Prostate gland (tissue), 2 donors: ENCODE measurements around the gene OR52K1.

Experiments
- CTCF ChIP-seq, 4 experiments: fragments of 200-600 bp in 2 of 4; fragments of 450-650 bp in 2 of 4; sonication (generic) in 2 of 4; IDR thresholded peaks; 1 replicate in 3 of 4; 2 replicates in 1 of 4; pipeline ENCODE4 v1.5.1; 2016 to 2019; ENCODE audit warnings: antibody characterized with exemption in 4 of 4, mild to moderate bottlenecking in 2 of 4, moderate library complexity in 2 of 4
- POLR2A ChIP-seq: fragments of 450-650 bp; IDR thresholded peaks from one replicate; pipeline ENCODE4 v1.6.1; 2016; ENCODE audit warnings: antibody characterized with exemption, mild to moderate bottlenecking

- TF ChIP-seq CTCF (IDR thresholded peaks at IDR 0.05) = no peak
- TF ChIP-seq POLR2A = no peak
Measured at GRCh38 chr11:4466131-4466870, 16.1 kb upstream of the OR52K1 start.
